ENCODE measurements around the gene PDE2A.

DNA sequence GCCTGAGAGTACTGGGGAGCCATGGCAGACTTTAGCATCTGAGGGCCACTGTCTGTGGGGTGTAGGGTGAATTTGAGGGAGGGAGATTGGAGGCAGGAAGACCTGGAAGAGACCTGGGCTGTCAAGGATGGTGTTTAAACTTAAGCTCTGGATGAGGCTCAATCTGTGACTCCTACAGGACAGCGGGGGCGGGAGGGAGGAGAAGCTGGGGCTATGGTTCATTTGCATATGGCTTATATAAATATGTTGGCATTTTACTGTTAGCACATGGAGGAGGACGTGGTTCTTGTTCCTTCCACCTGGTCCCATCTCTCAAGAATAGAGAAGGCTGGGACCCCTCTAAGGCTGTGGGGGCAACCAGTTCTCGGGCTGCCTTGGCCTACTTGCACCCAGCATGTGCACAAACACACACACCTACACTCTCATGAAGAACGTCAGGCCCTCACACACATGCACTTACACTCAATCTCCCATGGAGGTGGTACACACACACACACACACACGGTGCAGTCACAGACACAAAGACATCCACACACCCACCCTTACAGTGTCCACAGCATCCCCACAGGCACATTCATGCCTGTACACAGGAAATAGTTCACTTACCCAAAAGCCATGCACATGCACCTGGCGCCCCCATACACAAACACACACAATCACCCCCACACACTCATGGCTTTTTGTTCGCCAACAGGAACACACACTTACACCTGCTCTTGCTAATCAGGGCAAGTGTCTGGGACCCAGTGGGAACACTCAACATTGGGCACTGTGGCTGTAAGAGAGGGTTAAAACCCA is 81.3 kb downstream of the PDE2A start:
- TF ChIP-seq, protein P1, sequence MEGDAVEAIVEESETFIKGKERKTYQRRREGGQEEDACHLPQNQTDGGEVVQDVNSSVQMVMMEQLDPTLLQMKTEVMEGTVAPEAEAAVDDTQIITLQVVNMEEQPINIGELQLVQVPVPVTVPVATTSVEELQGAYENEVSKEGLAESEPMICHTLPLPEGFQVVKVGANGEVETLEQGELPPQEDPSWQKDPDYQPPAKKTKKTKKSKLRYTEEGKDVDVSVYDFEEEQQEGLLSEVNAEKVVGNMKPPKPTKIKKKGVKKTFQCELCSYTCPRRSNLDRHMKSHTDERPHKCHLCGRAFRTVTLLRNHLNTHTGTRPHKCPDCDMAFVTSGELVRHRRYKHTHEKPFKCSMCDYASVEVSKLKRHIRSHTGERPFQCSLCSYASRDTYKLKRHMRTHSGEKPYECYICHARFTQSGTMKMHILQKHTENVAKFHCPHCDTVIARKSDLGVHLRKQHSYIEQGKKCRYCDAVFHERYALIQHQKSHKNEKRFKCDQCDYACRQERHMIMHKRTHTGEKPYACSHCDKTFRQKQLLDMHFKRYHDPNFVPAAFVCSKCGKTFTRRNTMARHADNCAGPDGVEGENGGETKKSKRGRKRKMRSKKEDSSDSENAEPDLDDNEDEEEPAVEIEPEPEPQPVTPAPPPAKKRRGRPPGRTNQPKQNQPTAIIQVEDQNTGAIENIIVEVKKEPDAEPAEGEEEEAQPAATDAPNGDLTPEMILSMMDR (IDR thresholded peaks at IDR 0.05 in 4 of 5, conservative IDR thresholded peaks at IDR 0.05 in 1 of 5): no peak
- no peak for TF ChIP-seq POLR2A (IDR thresholded peaks at IDR 0.05)

Measured in gastrocnemius medialis (tissue), 4 donors.